WTC11 (cell line): Measurements from ENCODE around the gene FRMD4A. TPM values are rescaled to one million over a fixed set of nuclear protein-coding genes. Genes with fewer than 3 reads are reported as not detected.

Experiments used
- ATAC-seq: fragments of 200-7000 bp; cut with Tn5 transposase; 2 replicates; pipeline ENCODE4 v1.10.0; 2021; ENCODE audit warnings: mild to moderate bottlenecking, moderate library complexity
- CTCF ChIA-PET: fragments of 300-600 bp; sonication (Branson Sonifier 250); formaldehyde crosslinking; loops from one replicate; lab custom pipeline; 2021; ENCODE audit warnings: antibody characterized with exemption; lab: Charles Lee
- POLR2A ChIA-PET: fragments of 350-600 bp; sonication (Branson Sonifier 250); formaldehyde crosslinking; loops from one replicate; lab custom pipeline; 2021; ENCODE audit warnings: antibody characterized with exemption; lab: Charles Lee
- DNase-seq: peaks from one replicate; pipeline ENCODE4 v3.0.0; 2021; ENCODE audit warnings: low spot score
- H3K27ac Mint-ChIP-seq: 2 replicates; pipeline ENCODE4 v1.8.0; 2021; ENCODE audit warnings: mixed read lengths
- H3K27me3 Mint-ChIP-seq: 2 replicates; pipeline ENCODE4 v1.8.0; 2021; ENCODE audit warnings: low read depth, mild to moderate bottlenecking, moderate library complexity, mixed read lengths
- H3K36me3 Mint-ChIP-seq: 2 replicates; pipeline ENCODE4 v1.8.0; 2021; ENCODE audit warnings: mixed read lengths
- H3K4me1 Mint-ChIP-seq: 2 replicates; pipeline ENCODE4 v1.8.0; 2022; ENCODE audit warnings: mixed read lengths
- H3K4me3 Mint-ChIP-seq: 2 replicates; pipeline ENCODE4 v1.8.0; 2021; ENCODE audit warnings: mild to moderate bottlenecking, moderate library complexity, mixed read lengths
- H3K9me3 Mint-ChIP-seq: 2 replicates; pipeline ENCODE4 v1.8.0; 2021; ENCODE audit warnings: mixed read lengths
- CBFB ChIP-seq: sonication (generic); formaldehyde crosslinking; IDR thresholded peaks from 2 replicates; pipeline ENCODE4 v1.8.1; 2022; ENCODE audit warnings: mild to moderate bottlenecking, low read depth, missing genetic modification reagents
- ETV6 ChIP-seq: sonication (generic); formaldehyde crosslinking; IDR thresholded peaks from 2 replicates; pipeline ENCODE4 v1.8.1; 2022; ENCODE audit warnings: mild to moderate bottlenecking, missing genetic modification reagents
- FOXK1 ChIP-seq: sonication (generic); formaldehyde crosslinking; IDR thresholded peaks from 2 replicates; pipeline ENCODE4 v1.8.0; 2022; ENCODE audit warnings: mild to moderate bottlenecking, moderate library complexity, missing genetic modification reagents
- GABPB1 ChIP-seq: sonication (generic); formaldehyde crosslinking; IDR thresholded peaks from 2 replicates; pipeline ENCODE4 v1.8.1; 2023; ENCODE audit warnings: mild to moderate bottlenecking, missing genetic modification reagents
- GTF2I ChIP-seq: fragments of 250-450 bp; sonication (Bioruptor Pico); conservative IDR thresholded peaks from 2 replicates; pipeline ENCODE4 v1.4.0; 2021; ENCODE audit warnings: mild to moderate bottlenecking
- HMGA2 ChIP-seq: fragments of 250-450 bp; sonication (Bioruptor Pico); IDR thresholded peaks from 2 replicates; pipeline ENCODE4 v1.4.0; 2021; ENCODE audit warnings: mild to moderate bottlenecking, moderate library complexity
- JAZF1 ChIP-seq: fragments of 250-450 bp; sonication (Bioruptor Pico); IDR thresholded peaks from 2 replicates; pipeline ENCODE4 v1.9.0; 2021; ENCODE audit warnings: moderate library complexity, mild to moderate bottlenecking, inconsistent platforms
- NR2C2 ChIP-seq: sonication (generic); formaldehyde crosslinking; IDR thresholded peaks from 2 replicates; pipeline ENCODE4 v1.8.0; 2022; ENCODE audit warnings: mild to moderate bottlenecking, missing genetic modification reagents
- NR3C1 ChIP-seq: sonication (generic); formaldehyde crosslinking; conservative IDR thresholded peaks from 2 replicates; pipeline ENCODE4 v1.8.1; 2023; ENCODE audit warnings: low read depth, mild to moderate bottlenecking, missing genetic modification reagents
- SMAD3 ChIP-seq: sonication (generic); formaldehyde crosslinking; IDR thresholded peaks from 2 replicates; pipeline ENCODE4 v1.8.0; 2022; ENCODE audit warnings: missing genetic modification reagents, mild to moderate bottlenecking, borderline replicate concordance
- SP1 ChIP-seq: sonication (generic); formaldehyde crosslinking; conservative IDR thresholded peaks from 2 replicates; pipeline ENCODE4 v1.8.1; 2022; ENCODE audit warnings: missing genetic modification reagents
- TEAD1 ChIP-seq: sonication (generic); formaldehyde crosslinking; IDR thresholded peaks from 2 replicates; pipeline ENCODE4 v1.8.0; 2022; ENCODE audit warnings: mild to moderate bottlenecking, missing genetic modification reagents
- TEAD4 ChIP-seq: sonication (generic); formaldehyde crosslinking; IDR thresholded peaks from 2 replicates; pipeline ENCODE4 v1.8.0; 2022; ENCODE audit warnings: mild to moderate bottlenecking, missing genetic modification reagents
- TP53 ChIP-seq: sonication (generic); formaldehyde crosslinking; IDR thresholded peaks from 2 replicates; pipeline ENCODE4 v1.8.1; 2023; ENCODE audit warnings: mild to moderate bottlenecking, missing genetic modification reagents
- ZNF219 ChIP-seq: sonication (generic); formaldehyde crosslinking; IDR thresholded peaks from 2 replicates; pipeline ENCODE4 v1.8.0; 2023; ENCODE audit warnings: missing genetic modification reagents, mild to moderate bottlenecking, borderline replicate concordance
- ZNF423 ChIP-seq: fragments of 250-450 bp; sonication (Bioruptor Pico); IDR thresholded peaks from 2 replicates; pipeline ENCODE4 v2.1.2; 2022; ENCODE audit warnings: mild to moderate bottlenecking, moderate library complexity
- total RNA-seq: library from RNA; stranded (reverse); gene quantifications from 3 replicates; pipeline ENCODE4 v1.2.3, GENCODE V29; 2021
- TF ChIP-seq, protein P1 (sequence below): sonication (generic); formaldehyde crosslinking; IDR thresholded peaks from 2 replicates; pipeline ENCODE4 v1.8.1; 2023; ENCODE audit warnings: mild to moderate bottlenecking, missing genetic modification reagents, moderate library complexity
- TF ChIP-seq, protein P2 (sequence below): sonication (generic); formaldehyde crosslinking; IDR thresholded peaks from 2 replicates; pipeline ENCODE4 v1.8.1; 2023; ENCODE audit warnings: mild to moderate bottlenecking, missing genetic modification reagents, borderline replicate concordance
- TF ChIP-seq, protein P3 (sequence below): fragments of 250-450 bp; sonication (Bioruptor Pico); conservative IDR thresholded peaks from 2 replicates; pipeline ENCODE4 v1.9.0; 2021; ENCODE audit warnings: mild to moderate bottlenecking
- TF ChIP-seq, protein P4 (sequence below): sonication (generic); formaldehyde crosslinking; IDR thresholded peaks from 2 replicates; pipeline ENCODE4 v1.8.1; 2022; ENCODE audit warnings: low read depth, mild to moderate bottlenecking, moderate library complexity, missing genetic modification reagents, borderline replicate concordance
- TF ChIP-seq, protein P5 (sequence below): fragments of 250-450 bp; sonication (Bioruptor Pico); IDR thresholded peaks from 2 replicates; pipeline ENCODE4 v2.1.2; 2022; ENCODE audit warnings: mild to moderate bottlenecking, moderate library complexity
- TF ChIP-seq, protein P6 (sequence below): fragments of 250-450 bp; sonication (Bioruptor Pico); IDR thresholded peaks from 2 replicates; pipeline ENCODE4 v1.9.0; 2021; ENCODE audit warnings: moderate library complexity, mild to moderate bottlenecking, inconsistent platforms, borderline replicate concordance

The FRMD4A gene
- total RNA-seq, 1 experiment from 2014 or later, result 35.5 TPM

DNA sequence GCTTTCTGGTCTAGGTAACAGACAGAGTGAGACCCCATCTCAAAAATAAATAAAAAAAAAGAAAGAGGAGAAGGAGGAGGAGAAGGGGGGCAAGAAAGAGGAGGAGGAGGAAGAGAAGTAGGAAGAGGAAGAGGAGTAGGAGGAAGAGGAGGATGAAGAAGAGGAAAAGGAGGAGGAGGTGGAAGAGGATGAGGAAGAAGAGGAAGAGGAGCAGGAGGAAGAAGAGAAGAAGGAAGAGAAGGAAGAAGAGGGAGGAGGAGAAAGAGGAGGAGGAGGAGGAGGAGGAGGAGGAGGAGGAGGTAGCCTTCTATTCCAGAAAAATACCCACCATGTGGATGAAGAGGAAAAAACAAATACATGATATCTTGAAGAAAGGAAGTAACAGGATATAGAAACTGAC, 172.1 kb downstream of the FRMD4A start:
- Mint-ChIP-seq H3K27ac (no peak overlapping the region), H3K4me1 (peaks cover 17% of the 10 kb centered on the region), H3K27me3 (0 out of 2 replicates have a peak, but pooled peaks cover 3% of the 10 kb centered on the region), H3K36me3 (no peaks in the 10 kb centered on the region), H3K9me3 (no peaks in the 10 kb centered on the region; the same call in 1 of the 2 replicates), H3K4me3 (no peak overlapping the region)
- ChIA-PET POLR2A (no interaction called here), CTCF (no interaction called here)
- ATAC-seq (no peak), DNase-seq (no peak)
- TF ChIP-seq ZNF423 (CRISPR knock-in tag) (no peak), GTF2I (no peak), TP53 (CRISPR knock-in tag) (no peak), NR2C2 (no peak), JAZF1 (CRISPR knock-in tag) (no peak), GABPB1 (no peak), NR3C1 (CRISPR knock-in tag) (no peak), HMGA2 (CRISPR knock-in tag) (no peak), SP1 (no peak), ZNF219 (CRISPR knock-in tag) (no peak), CBFB (CRISPR knock-in tag) (no peak)
- TF ChIP-seq, protein P1, sequence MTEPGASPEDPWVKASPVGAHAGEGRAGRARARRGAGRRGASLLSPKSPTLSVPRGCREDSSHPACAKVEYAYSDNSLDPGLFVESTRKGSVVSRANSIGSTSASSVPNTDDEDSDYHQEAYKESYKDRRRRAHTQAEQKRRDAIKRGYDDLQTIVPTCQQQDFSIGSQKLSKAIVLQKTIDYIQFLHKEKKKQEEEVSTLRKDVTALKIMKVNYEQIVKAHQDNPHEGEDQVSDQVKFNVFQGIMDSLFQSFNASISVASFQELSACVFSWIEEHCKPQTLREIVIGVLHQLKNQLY (CRISPR knock-in tag), result no peak
- TF ChIP-seq, protein P2, sequence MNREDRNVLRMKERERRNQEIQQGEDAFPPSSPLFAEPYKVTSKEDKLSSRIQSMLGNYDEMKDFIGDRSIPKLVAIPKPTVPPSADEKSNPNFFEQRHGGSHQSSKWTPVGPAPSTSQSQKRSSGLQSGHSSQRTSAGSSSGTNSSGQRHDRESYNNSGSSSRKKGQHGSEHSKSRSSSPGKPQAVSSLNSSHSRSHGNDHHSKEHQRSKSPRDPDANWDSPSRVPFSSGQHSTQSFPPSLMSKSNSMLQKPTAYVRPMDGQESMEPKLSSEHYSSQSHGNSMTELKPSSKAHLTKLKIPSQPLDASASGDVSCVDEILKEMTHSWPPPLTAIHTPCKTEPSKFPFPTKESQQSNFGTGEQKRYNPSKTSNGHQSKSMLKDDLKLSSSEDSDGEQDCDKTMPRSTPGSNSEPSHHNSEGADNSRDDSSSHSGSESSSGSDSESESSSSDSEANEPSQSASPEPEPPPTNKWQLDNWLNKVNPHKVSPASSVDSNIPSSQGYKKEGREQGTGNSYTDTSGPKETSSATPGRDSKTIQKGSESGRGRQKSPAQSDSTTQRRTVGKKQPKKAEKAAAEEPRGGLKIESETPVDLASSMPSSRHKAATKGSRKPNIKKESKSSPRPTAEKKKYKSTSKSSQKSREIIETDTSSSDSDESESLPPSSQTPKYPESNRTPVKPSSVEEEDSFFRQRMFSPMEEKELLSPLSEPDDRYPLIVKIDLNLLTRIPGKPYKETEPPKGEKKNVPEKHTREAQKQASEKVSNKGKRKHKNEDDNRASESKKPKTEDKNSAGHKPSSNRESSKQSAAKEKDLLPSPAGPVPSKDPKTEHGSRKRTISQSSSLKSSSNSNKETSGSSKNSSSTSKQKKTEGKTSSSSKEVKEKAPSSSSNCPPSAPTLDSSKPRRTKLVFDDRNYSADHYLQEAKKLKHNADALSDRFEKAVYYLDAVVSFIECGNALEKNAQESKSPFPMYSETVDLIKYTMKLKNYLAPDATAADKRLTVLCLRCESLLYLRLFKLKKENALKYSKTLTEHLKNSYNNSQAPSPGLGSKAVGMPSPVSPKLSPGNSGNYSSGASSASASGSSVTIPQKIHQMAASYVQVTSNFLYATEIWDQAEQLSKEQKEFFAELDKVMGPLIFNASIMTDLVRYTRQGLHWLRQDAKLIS, result no peak
- TF ChIP-seq, protein P3, sequence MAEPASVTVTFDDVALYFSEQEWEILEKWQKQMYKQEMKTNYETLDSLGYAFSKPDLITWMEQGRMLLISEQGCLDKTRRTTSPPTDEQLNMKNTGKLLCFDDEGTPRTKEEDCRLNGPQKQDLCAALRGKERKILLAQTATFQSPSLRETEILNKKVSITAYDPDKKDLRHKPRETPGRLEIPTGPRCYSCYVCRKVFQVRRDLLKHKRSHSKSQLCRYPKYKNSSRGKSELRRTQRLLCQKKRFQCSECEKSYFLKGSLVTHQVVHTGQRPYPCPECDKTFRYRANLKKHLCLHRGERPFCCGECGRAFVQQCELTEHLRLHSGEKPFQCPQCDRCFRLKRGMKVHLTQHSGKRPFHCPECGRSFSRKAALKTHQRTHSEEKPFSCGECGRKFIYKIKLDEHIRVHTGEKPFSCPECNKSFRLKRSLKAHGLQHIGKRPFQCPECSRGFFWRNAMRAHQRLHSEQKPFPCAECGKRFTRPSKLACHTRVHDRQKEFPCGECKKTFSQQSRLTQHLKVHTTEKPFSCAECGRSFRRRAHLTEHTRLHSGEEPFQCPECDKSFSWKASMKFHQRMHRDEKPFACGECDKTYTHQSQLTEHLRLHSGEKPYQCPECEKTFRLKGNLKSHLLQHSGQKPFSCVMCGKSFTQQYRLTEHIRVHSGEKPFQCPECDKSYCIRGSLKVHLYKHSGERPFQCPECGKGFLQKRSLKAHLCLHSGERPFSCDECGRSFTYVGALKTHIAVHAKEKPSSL, result no peak
- TF ChIP-seq, protein P4, sequence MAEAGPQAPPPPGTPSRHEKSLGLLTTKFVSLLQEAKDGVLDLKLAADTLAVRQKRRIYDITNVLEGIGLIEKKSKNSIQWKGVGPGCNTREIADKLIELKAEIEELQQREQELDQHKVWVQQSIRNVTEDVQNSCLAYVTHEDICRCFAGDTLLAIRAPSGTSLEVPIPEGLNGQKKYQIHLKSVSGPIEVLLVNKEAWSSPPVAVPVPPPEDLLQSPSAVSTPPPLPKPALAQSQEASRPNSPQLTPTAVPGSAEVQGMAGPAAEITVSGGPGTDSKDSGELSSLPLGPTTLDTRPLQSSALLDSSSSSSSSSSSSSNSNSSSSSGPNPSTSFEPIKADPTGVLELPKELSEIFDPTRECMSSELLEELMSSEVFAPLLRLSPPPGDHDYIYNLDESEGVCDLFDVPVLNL (CRISPR knock-in tag), result no peak
- TF ChIP-seq, protein P5, sequence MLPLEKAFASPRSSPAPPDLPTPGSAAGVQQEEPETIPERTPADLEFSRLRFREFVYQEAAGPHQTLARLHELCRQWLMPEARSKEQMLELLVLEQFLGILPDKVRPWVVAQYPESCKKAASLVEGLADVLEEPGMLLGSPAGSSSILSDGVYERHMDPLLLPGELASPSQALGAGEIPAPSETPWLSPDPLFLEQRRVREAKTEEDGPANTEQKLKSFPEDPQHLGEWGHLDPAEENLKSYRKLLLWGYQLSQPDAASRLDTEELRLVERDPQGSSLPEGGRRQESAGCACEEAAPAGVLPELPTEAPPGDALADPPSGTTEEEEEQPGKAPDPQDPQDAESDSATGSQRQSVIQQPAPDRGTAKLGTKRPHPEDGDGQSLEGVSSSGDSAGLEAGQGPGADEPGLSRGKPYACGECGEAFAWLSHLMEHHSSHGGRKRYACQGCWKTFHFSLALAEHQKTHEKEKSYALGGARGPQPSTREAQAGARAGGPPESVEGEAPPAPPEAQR (CRISPR knock-in tag), result no peak
- TF ChIP-seq, all 79 proteins: peak for 0

DNA sequence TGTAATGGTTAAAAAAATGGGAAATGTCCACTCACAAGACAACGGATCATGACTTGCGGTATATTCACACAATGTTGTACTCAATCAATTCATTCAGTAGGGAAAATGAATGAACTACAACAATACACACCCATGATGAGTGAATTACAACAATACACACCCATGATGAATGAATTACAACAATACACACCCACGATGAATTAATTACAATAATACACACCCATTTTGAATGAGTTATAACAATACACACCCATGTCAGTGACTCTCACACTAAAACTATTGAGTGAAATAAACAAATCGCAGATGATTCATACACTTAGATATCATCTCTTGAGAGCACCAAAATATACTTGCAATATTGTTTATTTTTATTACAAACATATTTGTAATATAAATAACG, 174.6 kb downstream of the FRMD4A start:
- Mint-ChIP-seq H3K36me3 (no peaks in the 10 kb centered on the region), H3K9me3 (no peaks in the 10 kb centered on the region; the same call in 1 of the 2 replicates), H3K27ac (no peak overlapping the region), H3K27me3 (0 out of 2 replicates have a peak, but pooled peaks cover 3% of the 10 kb centered on the region), H3K4me1 (peaks cover 7% of the 10 kb centered on the region; the same call in 1 of the 2 replicates), H3K4me3 (no peak overlapping the region)
- POLR2A ChIA-PET, result interaction anchor here (0.5 kb wide), 1 partner anchor 578 kb away, joined by 3 read pairs; no protein-coding TSS in a partner anchor
- CTCF ChIA-PET, result no interaction called here
- no peak for ATAC-seq
- DNase-seq, result no peak
- TF ChIP-seq, protein P6, sequence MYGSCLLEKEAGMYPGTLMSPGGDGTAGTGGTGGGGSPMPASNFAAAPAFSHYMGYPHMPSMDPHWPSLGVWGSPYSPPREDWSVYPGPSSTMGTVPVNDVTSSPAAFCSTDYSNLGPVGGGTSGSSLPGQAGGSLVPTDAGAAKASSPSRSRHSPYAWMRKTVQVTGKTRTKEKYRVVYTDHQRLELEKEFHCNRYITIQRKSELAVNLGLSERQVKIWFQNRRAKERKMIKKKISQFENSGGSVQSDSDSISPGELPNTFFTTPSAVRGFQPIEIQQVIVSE (CRISPR knock-in tag), result no peak
- TF ChIP-seq, protein P4 (CRISPR knock-in tag), result no peak
- TF ChIP-seq FOXK1 (CRISPR knock-in tag), result no peak
- no peak for TF ChIP-seq TEAD1 (CRISPR knock-in tag)
- no peak for TF ChIP-seq ETV6
- TF ChIP-seq TEAD4 (CRISPR knock-in tag), result no peak
- no peak for TF ChIP-seq SMAD3
